Stimulated activated CD8-positive, alpha-beta memory T cell treated with anti-CD3 and anti-CD28 coated beads, Interleukin-15, amount 100 ng/mL, for 4 hours (primary cell): ENCODE results near the gene CP.
"Not testable (repeated sequence)": the region's sequence is repeated elsewhere in the genome, so short reads cannot be mapped to it uniquely, and the experiment has no call there.

Source experiments
- DNase-seq, 2 donors: peaks; one replicate each; pipeline ENCODE4 v3.0.0-alpha.2; 2020; ENCODE audit warnings: low read depth in 2 of 2

The CP gene

DNA sequence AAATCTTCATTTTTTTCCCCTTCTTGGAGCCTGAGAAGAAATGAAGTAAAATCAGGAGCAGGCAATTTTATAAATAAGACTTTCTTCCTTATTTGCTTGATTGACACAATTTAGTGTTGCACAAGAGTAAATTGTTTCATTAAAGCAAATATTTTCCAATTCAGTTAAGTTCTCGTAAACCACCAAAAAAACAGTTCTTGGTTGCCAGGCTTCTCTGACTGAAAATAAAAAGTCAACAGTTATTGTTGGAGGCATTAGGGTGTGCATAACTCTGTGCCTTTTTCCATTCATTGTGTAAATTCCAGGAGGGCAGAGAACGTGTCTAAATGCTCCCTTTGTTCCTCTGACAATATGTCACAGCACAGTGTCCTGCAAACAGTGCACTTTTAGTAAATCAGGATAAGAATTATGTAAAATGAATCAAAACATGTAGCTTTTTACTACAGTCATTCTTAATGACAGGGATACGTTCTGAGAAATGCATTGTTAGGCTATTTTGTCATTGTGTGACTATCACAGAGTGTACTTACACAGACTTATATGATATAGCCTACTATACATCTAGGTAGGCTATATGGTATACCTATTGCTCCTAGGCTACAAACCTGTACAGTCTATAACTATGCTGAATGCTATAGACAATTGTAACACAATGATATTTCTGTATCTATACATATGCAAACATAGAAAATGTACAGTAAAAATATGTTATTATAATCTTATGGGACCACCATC lies at the start of gene CP:
CP (minus strand) TSS at position 47 of the 735 bp plus-strand sequence; CDS start at position 10, 37 bp downstream.
- no peak for DNase-seq

DNA sequence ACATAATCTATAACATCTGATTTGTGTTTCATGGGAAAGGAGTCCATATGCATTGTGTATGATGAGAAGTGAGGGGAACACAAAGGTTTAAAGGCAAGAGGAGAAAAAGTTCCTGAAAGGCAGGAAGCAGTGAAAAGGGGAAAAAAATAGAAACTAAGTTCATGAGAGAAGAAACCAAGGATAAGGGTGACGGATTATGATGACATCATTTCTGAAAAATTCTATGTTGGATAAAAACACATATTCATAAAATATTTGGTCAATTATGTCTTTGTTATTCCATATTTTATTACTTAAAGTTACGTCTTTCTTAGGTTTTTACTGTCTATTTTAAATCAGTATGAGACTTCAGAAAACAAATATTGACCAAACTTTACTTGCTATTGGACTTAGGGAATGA lies 48.6 kb upstream of the CP start:
- DNase-seq: no peak

DNA sequence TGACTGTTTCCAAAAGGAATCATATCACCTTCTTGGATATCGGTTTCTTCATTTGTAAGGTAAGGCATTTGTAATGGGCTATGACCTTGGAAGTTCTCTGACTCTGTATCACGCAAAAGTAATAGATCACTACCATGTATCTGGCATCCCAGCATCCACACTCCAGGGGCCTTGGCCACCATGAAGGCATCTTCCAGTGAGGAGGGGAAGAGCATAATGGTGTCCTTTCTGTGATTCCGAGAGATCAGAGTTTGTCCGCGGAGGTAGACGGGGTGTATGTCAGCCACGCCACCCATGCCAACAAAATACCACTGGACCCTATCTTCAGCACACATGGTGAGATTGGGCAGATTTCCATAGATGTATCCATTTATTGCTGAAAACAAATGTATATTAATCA lies 48.1 kb upstream of the CP start:
- no peak for DNase-seq

DNA sequence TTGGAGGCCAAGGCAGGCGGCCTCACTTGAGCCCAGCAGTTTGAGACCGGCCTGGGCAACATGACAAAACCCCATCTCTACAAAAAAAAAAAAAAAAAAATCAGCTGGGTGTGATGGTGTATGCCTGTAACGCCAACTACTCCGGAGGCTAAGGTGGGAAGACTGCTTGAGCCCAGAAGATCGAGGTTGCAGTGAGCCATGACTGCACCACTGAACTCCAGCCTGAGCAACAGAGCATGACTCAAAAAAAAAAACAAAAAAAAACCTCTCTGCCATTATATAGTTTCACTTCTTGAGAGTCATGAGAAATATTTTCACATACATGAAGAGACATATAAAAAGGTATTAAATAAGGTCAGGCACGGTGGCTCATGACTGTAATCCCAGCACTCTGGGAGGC lies 45.9 kb upstream of the CP start:
- no peak for DNase-seq

DNA sequence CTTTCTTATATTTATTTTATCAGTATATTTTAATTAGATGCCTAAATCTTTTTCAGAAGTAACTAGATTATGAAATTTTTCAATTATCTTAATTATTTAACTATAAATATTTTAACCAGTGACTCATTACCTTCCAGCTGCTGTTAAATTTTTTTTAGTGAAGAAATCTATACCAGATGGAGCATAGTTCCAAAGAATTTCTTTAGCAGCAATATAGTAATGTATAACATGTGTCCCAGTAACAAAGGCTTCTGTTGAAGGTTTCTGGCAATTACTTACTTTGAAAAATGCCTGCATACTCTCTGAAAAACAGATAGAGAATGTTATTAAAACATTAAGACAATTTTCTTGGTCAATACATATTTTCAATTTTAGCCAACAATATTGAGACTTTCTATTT lies 45.1 kb upstream of the CP start:
- no peak for DNase-seq

DNA sequence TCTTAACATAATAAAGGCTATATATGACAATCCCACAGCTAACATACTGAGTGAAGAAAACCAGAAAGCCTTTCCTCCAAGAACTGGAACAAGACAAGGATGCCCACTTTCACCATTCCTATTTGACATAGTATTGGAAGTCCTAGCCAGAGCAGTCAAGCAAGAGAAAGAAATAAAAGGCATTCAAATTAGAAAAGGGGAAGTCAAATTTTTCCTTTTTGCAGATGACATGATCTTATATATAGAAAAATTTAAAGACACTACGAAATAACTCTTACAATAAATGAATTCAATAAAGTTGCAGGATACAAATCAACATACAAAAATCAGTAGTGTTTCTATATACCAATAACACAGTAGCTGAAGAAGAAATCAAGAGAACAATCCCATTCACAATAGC lies 42.2 kb upstream of the CP start:
- no peak for DNase-seq

DNA sequence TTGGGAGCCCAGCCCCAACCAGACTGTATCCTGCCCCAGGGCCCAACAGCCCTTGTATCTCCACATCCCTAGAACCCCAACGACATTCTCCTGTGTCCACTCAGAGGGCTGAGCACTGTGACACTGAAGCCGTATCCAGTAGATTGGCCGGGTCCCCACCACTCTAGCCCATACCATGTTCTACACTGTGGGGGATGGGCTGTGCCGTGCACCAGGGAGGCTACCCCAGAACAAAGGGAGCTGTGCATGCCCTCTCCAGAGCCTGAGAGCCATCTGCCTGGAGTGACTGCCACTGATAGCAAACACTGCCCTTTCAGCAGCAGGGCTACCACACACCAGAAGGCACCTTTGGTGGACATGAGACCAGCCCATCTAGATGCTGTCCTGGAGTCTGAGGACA lies 37.1 kb upstream of the CP start:
- DNase-seq: no peak

DNA sequence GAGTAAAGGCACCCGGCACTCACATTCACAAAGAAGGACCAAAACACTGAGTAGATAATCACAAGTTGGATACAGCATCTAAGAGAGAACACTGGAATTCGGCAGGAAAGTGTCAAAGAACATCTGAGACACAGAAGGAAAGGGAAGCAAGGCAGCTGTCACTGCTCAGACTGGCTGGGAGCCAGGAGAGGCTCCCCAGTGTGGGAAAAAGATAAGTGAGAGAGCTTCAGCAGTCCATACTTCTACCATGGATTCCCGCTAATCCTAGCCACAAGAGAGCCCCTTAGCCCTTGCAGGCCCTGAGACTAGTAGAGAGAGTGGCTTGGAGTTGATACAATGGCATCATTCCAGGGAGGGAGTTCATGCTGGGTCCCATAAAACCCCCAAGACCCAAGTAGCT lies 36.7 kb upstream of the CP start:
- DNase-seq: no peak

DNA sequence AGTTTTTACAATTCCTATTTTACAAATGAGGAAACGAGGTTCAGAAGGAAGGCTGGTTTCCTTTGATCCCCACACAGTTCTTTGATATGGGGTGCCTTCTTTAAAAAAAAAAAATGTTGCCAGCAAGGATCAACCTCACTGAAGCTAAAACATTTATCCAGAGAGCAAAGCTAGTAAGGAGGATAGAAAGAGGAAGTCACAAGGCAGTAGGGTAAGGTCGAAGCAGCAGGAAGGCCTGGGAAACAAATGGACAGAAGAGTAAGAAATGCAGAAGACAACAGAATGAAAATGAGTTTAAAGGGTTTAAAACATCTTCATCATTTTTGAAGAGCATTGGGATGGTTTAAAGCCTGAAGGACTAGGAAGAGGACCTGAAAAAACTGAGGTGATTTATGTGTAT lies 30.6 kb upstream of the CP start:
- DNase-seq: no peak

DNA sequence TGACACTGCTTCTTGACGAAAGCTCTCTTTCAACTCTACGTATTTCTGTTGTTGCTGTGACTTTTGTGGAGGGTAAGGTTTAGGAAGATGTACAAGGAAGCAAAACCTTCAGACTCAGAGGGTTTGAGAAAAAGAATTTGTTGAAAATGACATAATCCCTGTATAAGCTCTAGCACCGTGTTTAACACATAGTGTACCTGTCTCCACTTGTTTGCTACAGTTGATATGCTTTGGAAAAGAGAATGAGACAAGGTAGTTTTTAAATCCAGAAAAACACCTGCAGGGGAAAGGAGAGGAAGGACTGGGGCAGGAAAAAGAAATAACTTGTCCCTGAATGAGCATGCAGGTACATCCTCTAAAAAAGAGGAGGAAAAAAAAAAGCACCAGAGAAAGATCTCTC lies 29.6 kb upstream of the CP start:
- DNase-seq: no peak

DNA sequence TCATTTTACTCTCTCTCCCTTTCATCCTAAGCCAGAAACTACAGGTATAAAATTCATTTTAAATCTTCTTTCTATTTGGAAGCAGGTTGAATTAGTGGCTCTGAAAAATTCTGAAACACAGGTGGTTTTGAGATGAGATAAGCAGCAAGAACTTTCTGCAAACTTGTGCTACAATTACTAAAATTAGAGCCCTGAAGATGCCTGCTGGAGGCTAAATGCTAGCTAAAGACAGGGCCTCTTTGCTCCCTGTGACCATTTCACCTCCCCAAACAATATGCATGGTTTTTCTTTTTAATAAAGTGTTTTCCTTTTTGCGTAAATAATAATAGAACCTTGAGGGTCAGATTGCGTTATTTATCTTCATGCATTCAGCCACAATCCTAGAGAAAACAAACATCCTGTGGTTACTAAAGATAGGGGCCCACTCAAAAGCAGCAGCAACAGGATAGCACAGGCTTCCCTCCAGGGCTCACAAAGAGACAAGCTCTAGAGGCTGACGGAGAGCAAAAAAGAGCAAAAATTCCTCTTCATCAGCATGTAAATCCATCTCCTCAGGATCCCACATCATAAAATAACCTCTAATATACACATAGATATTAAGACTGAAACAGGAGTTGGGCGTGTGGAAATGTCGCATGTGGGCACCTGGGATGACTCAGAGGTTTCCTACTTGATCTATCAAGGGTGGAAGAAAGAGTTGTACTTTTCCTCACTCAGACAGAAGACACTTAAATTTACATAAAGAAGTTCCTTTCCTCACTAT lies 26.5 kb upstream of the CP start:
- DNase-seq: no peak

DNA sequence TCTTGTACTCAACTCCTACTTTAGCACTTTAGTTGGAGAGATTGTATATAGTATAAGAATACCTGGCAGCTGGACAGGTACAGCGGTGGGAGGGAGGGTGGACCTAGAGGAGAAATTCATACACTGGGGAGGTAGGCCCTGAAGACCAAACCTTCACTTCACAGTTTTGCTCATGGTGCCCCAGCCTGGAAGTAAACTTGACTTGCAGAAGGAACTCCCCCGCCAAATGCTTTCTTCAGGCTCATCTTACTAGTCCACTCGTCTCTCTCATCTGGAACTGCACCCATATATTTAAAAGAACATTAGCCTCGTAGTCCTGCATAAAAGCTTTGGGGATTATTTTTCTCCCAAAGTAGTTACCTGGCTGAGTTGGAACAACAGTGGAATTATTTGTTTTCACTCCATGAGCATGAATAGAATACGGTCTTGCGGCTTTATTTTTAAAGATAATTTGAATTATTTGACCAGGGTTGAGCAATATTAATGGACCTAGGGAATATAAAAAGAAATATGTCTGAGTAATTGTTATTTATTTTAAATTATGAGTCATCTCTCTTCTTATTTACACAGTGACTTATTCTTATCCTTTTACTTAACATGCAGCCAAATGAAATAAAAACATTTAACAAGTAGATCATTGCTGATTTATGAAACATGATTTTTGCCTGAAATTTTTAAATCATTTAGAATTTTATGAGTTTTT lies 25.5 kb upstream of the CP start:
- no peak for DNase-seq

DNA sequence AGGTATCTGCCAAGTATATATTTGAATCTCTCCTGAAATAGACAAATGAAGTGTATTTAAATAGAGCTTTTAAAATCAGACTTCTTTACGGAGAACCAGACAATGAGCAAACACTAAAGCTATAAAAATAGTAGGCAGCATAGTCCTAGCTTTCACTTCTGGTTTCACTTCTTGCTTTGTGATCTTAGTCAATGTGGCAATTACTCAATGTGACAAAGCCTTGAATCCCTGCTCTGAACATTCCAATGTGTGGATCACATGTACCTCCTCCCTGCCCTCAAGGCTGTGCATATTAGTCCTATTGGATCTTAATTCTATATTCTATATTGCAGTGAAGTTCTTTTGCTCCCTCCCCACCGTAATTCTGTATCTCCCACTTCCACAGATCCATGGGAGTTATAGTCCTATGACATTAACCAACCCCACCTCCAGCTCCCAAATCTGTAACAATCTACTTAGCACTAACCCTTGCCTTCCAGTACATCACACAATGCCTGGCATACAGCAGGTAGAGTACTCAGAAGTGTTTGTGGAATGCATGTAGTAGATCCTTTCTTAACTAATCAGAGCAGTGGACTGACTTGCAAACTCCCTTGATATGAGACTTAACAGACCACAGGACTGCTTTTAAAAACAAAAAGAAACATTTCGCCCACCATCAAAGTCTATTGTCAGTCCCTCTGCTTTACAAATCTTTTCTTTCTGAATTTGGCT lies 24.3 kb upstream of the CP start:
- DNase-seq: no peak

DNA sequence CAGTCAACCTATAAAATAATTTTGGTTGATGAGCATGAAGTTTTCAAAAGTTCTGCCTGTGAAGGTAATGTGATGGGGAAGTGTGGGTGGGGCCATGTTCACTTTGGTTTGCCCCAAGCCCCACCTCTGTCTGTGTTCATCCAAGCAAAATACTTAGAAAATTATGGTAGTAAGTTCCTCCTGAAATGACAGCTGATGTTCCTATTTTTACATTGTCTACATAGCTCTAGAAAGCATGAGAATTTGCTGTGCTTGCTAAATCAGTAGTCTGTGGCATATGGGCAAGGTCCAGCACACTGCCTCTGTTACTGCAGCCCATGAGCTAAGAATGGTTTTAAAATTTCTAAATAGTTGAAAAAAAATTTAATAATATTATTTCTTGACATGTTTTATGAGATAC lies 21.9 kb upstream of the CP start:
- DNase-seq: no peak

DNA sequence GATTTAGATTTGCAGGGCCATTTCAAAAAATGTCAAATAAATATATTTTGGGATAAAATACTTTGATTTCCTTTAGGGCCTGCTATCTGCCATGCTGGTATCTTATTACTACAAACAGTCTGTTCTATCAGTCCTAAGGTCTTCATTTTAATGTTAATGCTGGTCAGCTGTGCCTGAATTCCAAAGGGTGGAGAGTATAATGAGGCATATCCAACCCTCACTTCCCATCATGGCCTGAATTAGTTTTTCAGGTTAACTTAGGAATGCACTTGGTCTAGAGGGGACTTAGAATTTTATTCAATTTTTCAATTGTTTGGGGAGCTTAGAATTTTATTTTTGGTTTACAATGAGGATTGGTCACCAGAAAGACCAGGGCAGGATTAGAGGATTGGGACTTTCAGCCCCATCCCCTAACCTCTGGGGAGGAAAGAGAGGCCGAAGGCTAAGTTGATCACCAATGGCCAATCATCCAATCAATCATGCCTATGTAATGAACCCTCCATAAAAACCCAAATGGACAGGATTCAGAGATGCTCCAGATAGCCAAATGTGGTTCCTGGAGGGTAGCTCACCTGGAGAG lies 17.8 kb upstream of the CP start:
- no peak for DNase-seq

DNA sequence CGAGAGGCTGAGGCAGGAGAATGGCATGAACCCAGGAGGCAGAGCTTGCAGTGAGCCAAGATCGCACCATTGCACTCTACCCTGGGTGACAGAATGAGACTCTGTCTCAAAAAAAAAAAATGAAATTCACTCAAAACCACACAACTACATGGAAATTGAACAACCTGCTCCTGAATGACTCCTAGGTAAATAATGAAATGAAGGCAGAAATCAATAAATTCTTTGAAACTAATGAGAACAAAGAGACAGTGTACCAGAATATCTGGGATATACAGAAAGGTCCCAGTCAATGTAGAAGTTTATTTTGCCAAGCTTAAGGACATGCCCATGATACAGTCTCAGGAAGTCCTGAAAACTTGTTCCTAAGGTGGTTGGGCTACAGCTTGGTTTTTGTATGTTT lies 16.6 kb upstream of the CP start:
- not testable (repeated sequence) for DNase-seq

DNA sequence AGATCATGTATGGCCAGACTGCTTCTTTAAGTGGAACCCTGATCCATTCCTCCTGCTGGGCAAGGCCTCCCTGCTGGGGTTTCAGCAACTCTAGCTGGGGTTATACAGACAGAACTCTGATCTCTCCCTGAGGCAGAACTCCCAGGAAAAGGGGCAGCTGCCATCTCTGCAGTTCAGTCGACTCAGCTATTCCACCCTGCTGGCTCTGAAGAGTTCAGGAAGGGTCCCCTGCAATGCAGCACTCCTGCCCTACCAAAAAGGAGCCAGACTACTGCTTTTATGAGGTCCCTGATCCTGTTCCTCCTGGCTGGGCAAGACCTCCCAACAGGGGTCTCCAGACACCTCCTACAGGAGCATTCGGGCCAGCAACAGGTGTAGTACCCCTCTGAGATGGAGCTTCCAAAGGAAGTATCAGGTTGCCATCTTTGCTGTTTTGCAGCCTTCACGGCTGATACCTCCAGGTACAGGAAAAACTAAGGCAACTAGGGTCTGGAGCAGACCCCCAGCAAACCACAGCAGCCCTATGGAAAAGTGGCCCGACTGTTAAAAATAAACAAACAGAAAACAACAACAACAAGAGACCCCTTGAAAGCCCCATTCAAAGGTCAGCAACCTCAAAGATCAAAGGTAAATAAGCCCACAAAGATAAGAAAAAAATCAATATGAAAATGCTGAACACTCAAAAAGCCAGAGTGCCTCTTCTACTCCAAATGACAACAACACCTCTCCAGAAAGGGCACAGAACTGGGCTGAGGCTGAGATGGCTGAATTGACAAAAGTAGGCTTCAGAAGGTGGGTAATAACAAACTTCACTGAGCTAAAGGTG lies 14.2 kb upstream of the CP start:
- DNase-seq: no peak

DNA sequence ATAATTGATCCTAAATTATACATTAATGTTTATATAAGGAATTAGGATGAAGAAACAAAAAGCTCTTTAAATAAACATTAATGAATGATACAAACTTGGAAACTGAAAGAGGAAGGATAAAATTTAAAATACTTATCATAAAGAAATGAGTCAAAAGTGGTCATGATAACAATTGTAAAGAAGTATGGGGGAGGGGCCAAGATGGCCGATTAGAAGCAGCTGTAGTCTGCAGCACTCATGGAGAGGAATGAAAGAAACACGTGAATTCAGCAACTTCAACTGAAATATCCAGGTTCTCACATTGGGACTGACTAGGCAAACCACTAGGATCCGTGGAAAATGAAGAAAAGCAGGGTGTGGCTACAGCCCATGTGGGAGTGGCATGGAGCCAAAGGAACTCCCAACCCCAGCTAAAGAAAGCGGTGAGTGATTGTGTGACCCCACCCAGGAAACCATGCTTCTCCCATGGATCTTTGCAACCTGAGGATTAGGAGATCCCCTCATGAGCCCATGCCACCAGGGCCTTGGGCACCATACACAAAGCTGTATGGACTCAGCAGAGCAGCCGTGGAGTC lies 13.1 kb upstream of the CP start:
- no peak for DNase-seq

DNA sequence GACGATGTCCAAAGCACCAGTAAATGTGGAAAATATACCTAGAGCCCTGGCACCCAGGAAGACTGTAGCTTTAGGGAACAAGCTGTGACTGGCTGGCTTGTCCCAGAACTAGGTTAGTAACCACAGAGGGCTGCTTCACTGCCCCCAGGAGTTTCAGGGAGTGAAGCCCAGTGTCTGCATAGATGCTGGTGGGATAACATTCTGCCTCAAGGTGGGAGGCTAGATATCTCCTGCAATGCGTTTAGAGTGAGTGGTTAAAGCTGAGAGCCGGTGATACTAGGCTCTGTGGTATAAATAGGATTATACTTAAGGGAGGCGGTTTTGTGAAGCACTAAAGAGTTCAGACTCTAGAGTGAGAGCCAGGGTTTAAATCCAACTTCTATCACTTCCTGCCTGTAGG lies 11.7 kb upstream of the CP start:
- no peak for DNase-seq

DNA sequence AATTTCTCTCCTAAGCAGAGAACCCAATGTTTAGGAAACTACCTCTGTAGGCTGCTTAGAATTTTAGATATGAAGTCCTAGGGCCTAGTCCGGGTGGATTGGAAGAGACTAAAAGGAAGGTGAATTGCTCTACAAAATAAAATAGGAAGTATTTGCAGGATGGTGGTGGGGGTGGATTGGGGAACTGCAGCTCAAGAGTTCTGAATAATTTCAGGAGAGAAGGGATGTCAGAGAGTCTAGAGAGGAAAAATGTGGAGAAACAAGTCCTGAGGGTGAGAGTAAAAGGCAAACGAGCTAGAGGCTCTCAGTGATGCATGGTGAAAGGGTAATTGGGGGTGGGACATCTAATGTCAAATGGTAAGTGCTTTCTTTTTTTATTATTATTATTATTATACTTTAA lies 10.2 kb upstream of the CP start:
- DNase-seq: no peak
